Esophagus squamous epithelium (tissue), 4 donors: Measurements from ENCODE around the gene NOXRED1.

ENCODE experiments used
- POLR2A ChIP-seq, 4 donors: fragments of 450-650 bp; IDR thresholded peaks; one replicate each; pipeline ENCODE4 v1.6.1; 2017; ENCODE audit warnings: antibody characterized with exemption in 4 of 4, mild to moderate bottlenecking in 4 of 4, moderate library complexity in 3 of 4
- TF ChIP-seq, protein P1 (sequence below), 6 experiments: fragments of 450-650 bp in 4 of 6; fragments of 200-600 bp in 2 of 6; sonication (generic) in 2 of 6; IDR thresholded peaks; one replicate each; pipeline ENCODE4 v1.5.1; 2016 to 2019; ENCODE audit warnings: antibody characterized with exemption in 6 of 6, mild to moderate bottlenecking in 4 of 6, moderate library complexity in 4 of 6

DNA sequence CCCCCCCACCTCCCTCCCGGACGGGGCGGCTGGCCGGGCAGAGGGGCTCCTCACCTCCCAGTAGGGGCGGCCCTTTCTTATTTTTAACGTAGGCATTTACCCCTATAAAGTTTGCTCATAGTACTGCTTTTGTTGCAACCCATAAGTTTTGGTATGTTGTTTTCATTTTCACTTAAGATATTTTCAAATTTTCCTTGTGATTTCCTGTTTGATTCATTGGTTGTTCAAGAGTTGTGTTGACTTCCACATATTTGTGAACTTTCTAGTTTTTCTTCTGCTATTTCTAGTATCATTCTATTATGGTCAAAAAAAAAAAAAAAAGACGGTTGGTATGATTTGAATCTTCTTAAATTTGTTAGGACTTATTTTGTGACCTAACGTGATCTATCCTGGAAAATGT, 6.5 kb downstream of the NOXRED1 start:
- no peak for TF ChIP-seq POLR2A (IDR thresholded peaks at IDR 0.05)
- TF ChIP-seq, protein P1, sequence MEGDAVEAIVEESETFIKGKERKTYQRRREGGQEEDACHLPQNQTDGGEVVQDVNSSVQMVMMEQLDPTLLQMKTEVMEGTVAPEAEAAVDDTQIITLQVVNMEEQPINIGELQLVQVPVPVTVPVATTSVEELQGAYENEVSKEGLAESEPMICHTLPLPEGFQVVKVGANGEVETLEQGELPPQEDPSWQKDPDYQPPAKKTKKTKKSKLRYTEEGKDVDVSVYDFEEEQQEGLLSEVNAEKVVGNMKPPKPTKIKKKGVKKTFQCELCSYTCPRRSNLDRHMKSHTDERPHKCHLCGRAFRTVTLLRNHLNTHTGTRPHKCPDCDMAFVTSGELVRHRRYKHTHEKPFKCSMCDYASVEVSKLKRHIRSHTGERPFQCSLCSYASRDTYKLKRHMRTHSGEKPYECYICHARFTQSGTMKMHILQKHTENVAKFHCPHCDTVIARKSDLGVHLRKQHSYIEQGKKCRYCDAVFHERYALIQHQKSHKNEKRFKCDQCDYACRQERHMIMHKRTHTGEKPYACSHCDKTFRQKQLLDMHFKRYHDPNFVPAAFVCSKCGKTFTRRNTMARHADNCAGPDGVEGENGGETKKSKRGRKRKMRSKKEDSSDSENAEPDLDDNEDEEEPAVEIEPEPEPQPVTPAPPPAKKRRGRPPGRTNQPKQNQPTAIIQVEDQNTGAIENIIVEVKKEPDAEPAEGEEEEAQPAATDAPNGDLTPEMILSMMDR (IDR thresholded peaks at IDR 0.05): no peak
